C4-2B (cell line): Measurements from ENCODE around the gene IRF3.

Source experiments
- H3K27ac ChIP-seq: fragments of 450-650 bp; 2 replicates; pipeline ENCODE4 v1.5.1; 2017
- ZFX ChIP-seq: fragments of 450-650 bp; IDR thresholded peaks from 2 replicates; pipeline ENCODE4 v1.6.1; 2017
- TF ChIP-seq, protein P1 (sequence below): fragments of 450-650 bp; conservative IDR thresholded peaks from 2 replicates; pipeline ENCODE4 v1.5.1; 2017; ENCODE audit warnings: mild to moderate bottlenecking

IRF3 gene

DNA sequence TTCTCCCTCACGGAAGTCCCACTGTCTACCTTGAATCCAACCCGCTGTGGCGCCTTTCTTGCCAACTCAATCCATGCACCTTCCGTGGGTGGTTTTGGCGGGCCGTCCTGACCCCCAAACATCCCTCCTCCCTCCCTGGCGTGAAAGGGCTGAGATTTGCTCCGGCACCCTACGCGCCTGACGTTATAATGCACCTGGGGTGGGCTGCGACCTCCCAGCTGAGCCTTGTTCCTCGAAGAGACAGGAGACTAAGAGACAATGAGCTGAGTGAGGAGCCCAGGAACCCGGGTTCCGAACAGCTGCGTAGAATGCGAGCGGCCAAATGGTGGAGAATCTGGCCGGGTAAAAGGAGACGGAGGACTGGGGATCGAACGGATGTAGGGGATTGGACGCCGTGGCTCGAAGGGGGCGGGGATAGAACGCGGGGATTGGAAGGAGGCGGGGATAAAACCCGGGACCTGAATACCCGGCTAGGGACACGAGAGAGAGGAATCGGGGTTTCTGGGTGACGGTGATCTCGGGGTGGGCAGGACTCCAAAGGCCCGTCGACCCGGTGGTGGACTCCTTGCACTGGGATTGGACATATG is 25.1 kb upstream of the IRF3 start, which contains the start of gene CPT1C:
Gene CPT1C, plus strand, starts transcription at position 461 of the 587 bp plus-strand sequence. CDS start 1,137 bp downstream, outside the sequence.
- H3K27ac ChIP-seq, result peak within 1 kb of the TSS; percentile 69
- TF ChIP-seq ZFX, result no peak
- TF ChIP-seq, protein P1, sequence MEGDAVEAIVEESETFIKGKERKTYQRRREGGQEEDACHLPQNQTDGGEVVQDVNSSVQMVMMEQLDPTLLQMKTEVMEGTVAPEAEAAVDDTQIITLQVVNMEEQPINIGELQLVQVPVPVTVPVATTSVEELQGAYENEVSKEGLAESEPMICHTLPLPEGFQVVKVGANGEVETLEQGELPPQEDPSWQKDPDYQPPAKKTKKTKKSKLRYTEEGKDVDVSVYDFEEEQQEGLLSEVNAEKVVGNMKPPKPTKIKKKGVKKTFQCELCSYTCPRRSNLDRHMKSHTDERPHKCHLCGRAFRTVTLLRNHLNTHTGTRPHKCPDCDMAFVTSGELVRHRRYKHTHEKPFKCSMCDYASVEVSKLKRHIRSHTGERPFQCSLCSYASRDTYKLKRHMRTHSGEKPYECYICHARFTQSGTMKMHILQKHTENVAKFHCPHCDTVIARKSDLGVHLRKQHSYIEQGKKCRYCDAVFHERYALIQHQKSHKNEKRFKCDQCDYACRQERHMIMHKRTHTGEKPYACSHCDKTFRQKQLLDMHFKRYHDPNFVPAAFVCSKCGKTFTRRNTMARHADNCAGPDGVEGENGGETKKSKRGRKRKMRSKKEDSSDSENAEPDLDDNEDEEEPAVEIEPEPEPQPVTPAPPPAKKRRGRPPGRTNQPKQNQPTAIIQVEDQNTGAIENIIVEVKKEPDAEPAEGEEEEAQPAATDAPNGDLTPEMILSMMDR, result no peak

DNA sequence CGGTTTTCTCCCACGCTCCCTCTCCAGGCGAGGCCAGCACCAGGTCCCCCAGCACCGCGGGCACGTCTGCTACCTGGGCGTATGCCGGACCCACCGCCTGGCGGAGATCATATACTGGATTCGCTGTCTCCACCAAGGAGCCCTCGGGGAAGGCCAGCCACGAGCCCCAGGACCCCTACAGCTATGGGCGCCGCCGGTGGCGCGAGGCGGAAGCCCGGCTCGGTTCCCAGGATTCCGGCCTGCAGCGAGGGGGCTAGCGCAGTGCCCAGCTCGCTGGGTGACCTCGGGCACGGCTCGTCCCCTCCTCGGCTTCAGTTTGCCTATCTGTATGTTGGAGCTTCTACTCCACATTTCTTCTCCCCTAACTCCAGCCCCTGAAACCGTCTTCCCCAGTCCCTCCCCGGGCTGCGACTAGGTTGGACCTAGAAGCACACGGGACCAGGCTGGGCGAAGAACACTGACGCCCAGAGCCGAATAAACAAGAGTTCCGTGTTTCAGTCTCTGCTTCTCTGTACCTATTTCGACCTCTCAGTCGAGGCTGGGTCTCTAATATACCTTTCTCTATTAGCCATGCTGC is 24.5 kb upstream of the IRF3 start:
- peak overlapping the region; percentile 69 for H3K27ac ChIP-seq
- TF ChIP-seq, protein P1, result no peak; the same call in 1 of the 2 replicates
- no peak for TF ChIP-seq ZFX

DNA sequence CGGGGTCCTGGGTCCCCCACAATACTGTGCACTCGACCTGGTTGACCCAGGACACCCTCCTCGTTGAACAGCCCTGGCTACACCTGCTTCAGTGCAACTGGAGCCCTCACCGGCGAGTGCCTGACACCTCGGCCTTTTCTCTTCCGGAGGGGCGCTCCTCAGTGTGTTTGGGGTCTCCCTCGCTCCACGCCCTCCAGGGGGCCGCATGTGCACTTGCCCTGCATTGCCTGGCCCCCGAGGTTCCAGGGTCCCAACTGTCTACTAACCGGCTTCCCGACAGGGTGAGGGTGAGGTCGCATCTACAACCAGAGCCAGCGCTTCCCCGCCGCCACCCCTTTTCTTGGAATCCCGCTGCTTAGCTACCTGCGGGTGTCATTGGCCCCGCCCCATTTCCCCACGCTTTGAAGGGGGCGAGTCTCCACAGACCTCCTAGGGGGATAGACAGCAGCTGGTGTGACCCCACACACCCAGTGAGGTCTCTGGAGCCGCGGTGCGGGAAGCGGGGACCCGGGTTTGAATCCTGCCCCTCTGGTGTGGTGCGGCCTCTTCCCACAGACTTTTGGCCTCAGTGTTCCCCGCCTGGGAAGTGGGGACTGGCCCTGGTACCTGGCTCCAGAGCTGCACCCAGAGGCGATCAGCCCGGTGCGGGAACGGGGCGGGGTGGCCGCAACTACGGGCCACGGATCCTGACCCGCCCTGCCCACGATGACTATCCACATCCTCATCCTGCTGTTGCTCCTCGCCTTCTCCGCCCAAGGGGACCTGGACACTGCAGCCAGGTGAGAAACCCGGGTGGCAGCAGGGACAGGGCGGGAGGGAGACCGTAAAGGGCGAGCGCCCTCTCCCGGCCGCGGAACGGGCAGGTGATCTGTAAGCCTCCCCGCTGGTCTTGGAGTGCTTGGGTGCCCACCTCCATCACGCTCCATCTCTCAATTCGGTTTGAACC is 23.7 kb upstream of the IRF3 start, which contains the start of gene ADM5:
Gene ADM5, plus strand, starts transcription at position 462 of the 946 bp plus-strand sequence. Its CDS starts 244 bp downstream, at position 706.
- H3K27ac ChIP-seq, result peak within 1 kb of the TSS; percentile 69

DNA sequence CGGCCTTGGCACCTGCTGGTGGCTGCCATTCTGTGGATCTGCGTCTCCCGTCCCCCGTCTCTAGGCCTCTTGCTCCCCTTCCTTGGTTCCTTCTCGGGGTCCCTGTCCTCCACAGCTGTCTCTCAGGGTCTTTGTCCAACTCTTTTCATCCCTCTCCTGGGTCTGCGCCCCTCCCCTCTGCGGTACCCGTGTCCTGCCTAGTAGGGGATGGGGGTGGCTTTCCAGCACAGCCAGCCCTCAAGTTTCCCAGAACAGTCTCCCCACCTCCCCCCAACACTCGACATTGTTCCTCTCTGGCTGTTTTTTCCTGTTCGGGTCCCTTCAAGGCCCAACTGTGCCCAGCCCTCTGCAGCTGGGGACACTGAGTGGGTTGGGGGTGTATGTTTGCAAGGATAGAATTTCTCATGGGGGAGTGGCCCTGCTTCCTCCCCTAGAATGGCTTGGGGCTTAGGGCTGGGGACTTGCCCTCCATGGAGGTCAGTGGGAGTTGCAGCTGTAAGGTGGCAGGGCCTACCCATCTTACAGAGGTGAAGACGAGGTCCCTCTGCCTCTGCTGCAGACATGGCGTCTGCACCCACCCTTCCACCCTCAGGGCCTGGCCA is 23.0 kb upstream of the IRF3 start:
- H3K27ac ChIP-seq, result no peak overlapping the region
- TF ChIP-seq ZFX, result no peak

More for the DNA sequence above, 23.7 kb upstream of the IRF3 start, which contains the start of gene ADM5:
- TF ChIP-seq, protein P1, result no peak; the same call in 1 of the 2 replicates
- no peak for TF ChIP-seq ZFX

- no peak overlapping the region for H3K27ac ChIP-seq
- no peak for TF ChIP-seq ZFX
- TF ChIP-seq, protein P1, result no peak
Measured at GRCh38 chr19:49687566-49688316, 22.1 kb upstream of the IRF3 start.

- H3K27ac ChIP-seq, result no peak overlapping the region
- no peak for TF ChIP-seq ZFX
- TF ChIP-seq, protein P1, result no peak
Measured at GRCh38 chr19:49687150-49687549, 21.5 kb upstream of the IRF3 start.
